22Rv1 (cell line): ENCODE data around the gene PIGN.

Experiments
- H3K27ac ChIP-seq: fragments of 450-650 bp; 2 replicates; pipeline ENCODE4 v1.5.1; 2017
- CTCF ChIP-seq: fragments of 450-650 bp; IDR thresholded peaks from 2 replicates; pipeline ENCODE4 v1.5.1; 2017; ENCODE audit warnings: mild to moderate bottlenecking
- ZFX ChIP-seq: fragments of 450-650 bp; IDR thresholded peaks from 2 replicates; pipeline ENCODE4 v1.6.1; 2017; ENCODE audit warnings: antibody characterized with exemption, borderline replicate concordance

Gene PIGN

GRCh38 chr18:62028715-62029114 is 158.1 kb downstream of the PIGN start:
- no peak overlapping the region for H3K27ac ChIP-seq
- TF ChIP-seq ZFX (no peak), CTCF (no peak)

GRCh38 chr18:62027914-62028520 is 158.8 kb downstream of the PIGN start:
- no peak for TF ChIP-seq CTCF
- TF ChIP-seq ZFX = no peak
- H3K27ac ChIP-seq = no peak overlapping the region

GRCh38 chr18:62026586-62026985 is 160.3 kb downstream of the PIGN start:
- no peak overlapping the region for H3K27ac ChIP-seq
- no peak for TF ChIP-seq CTCF
- no peak for TF ChIP-seq ZFX

- TF ChIP-seq ZFX = no peak
- TF ChIP-seq CTCF = no peak
- no peak overlapping the region for H3K27ac ChIP-seq
Measured at GRCh38 chr18:62024983-62025382, 161.9 kb downstream of the PIGN start.

- no peak overlapping the region for H3K27ac ChIP-seq
- TF ChIP-seq ZFX (no peak), CTCF (no peak)
Measured at GRCh38 chr18:62023536-62023935, 163.3 kb downstream of the PIGN start.

- H3K27ac ChIP-seq = no peak overlapping the region
- TF ChIP-seq ZFX = no peak
- no peak for TF ChIP-seq CTCF
Measured at GRCh38 chr18:62018759-62019041, 168.2 kb downstream of the PIGN start.

- TF ChIP-seq ZFX (no peak), CTCF (no peak)
- H3K27ac ChIP-seq = no peak overlapping the region
Measured at GRCh38 chr18:62018034-62018758, 168.7 kb downstream of the PIGN start.
